A375 (cell line): ENCODE results near the gene CD79A. TPM values are rescaled to one million over a fixed set of nuclear protein-coding genes. Genes with fewer than 3 reads are reported as not detected.

Source experiments
- small RNA-seq: library from RNA; depleted of rRNA; stranded (forward); fragments of <200 nt; gene quantifications from one replicate; pipeline ENCODE3, GENCODE V24; 2014
- total RNA-seq: library from RNA; depleted of rRNA; stranded (reverse); fragments of >200 nt; shearing (Covaris generic); gene quantifications from 2 replicates; pipeline ENCODE4 v1.2.3, GENCODE V29; 2014; rRNA removed

CD79A gene
- total RNA-seq: not detected in 2 replicates

GRCh38 chr19:41876847-41877832 is at the start of gene CD79A:
Gene CD79A (plus strand): TSS chr19:41877279. CDS start chr19:41877305, 26 bp downstream.

GRCh38 chr19:41844601-41845000 is 32.5 kb upstream of the CD79A start, which contains the start of gene LYPD4:
Gene LYPD4 (minus strand): TSS chr19:41844683. CDS start chr19:41839285, 5,398 bp downstream.

GRCh38 chr19:41845001-41845050 is 32.3 kb upstream of the CD79A start, which contains the start of gene DMRTC2:
Gene DMRTC2 (plus strand): TSS chr19:41845042. CDS start chr19:41847429, 2,387 bp downstream.

GRCh38 chr19:41859618-41860418 is 17.3 kb upstream of the CD79A start, which contains the start of gene RPS19:
Gene RPS19 (plus strand): TSS chr19:41860255. CDS start chr19:41860775, 520 bp downstream.

GRCh38 chr19:41882568-41883462 is 5.7 kb downstream of the CD79A start, which contains the start of gene ARHGEF1:
Gene ARHGEF1 (plus strand): TSS chr19:41883184. CDS start chr19:41888083, 4,899 bp downstream.

GRCh38 chr19:41928221-41928683 is 51.2 kb downstream of the CD79A start, which contains the start of gene ERFL:
Gene ERFL (minus strand): TSS chr19:41928449. CDS start chr19:41912919, 15,530 bp downstream.

Small RNAs within 50 kb of the gene (small RNA-seq; reads per million reads assigned to genes)
- gene MIR6797: not detected

Other genes with a start within 250 kb of the CD79A start
- not detected in 2 replicates for gene CEACAM7, start 189.0 kb upstream of the CD79A start, total RNA-seq
- not detected in 2 replicates for gene CEACAM5, start 168.7 kb upstream of the CD79A start, total RNA-seq
- gene CEACAM6, start 121.7 kb upstream of the CD79A start, total RNA-seq: not detected in 2 replicates
- gene CEACAM3, start 80.7 kb upstream of the CD79A start, total RNA-seq: not detected in 2 replicates
- gene LYPD4, start 32.6 kb upstream of the CD79A start, total RNA-seq: not detected in 2 replicates
- gene DMRTC2, start 32.2 kb upstream of the CD79A start, total RNA-seq: not detected in 2 replicates
- 2,531 and 2,844 TPM in 2 replicates for gene RPS19, start 17.0 kb upstream of the CD79A start, total RNA-seq
- gene ARHGEF1, start 5.9 kb downstream of the CD79A start, total RNA-seq: 151 and 166 TPM in 2 replicates
- gene ERFL, start 51.2 kb downstream of the CD79A start, total RNA-seq: not detected in 2 replicates
- gene RABAC1, start 82.0 kb downstream of the CD79A start, total RNA-seq: 87.1 and 95.0 TPM in 2 replicates
- not detected in 2 replicates for gene ATP1A3, start 117.0 kb downstream of the CD79A start, total RNA-seq
- gene GRIK5, start 192.9 kb downstream of the CD79A start, total RNA-seq: 0.16 and 0.23 TPM in 2 replicates
- gene ZNF574, start 198.9 kb downstream of the CD79A start, total RNA-seq: 14.7 and 15.3 TPM in 2 replicates